HEK293 (cell line): Measurements from ENCODE around the gene FADS2.

Experiments
- CTCF ChIA-PET: fragments of 350-600 bp; formaldehyde crosslinking; extraction: SDS; loops from one replicate; lab custom pipeline; 2021; ENCODE audit warnings: antibody characterized with exemption; lab: Yijun Ruan, JAX
- POLR2A ChIA-PET: fragments of 300-600 bp; formaldehyde crosslinking; extraction: SDS; loops from one replicate; lab custom pipeline; 2020; ENCODE audit warnings: antibody characterized with exemption, inconsistent platforms; lab: Yijun Ruan, JAX
- H3K27ac ChIP-seq: fragments of 200-500 bp; sonication (Bioruptor generic); 2 replicates; pipeline ENCODE4 v1.5.1; 2014; ENCODE audit warnings: low read depth, low read length, control low read depth, inconsistent platforms; ENCODE audit errors: extremely low read depth
- H3K36me3 ChIP-seq, 2 experiments: fragments of 200-500 bp in 1 of 2; sonication (Bioruptor generic) in 1 of 2; 1 replicate in 1 of 2; 2 replicates in 1 of 2; pipeline ENCODE4 v1.5.1; 2014 to 2017; ENCODE audit warnings: inconsistent platforms in 2 of 2, low read length in 2 of 2; ENCODE audit not compliant: control insufficient read depth in 2 of 2, insufficient read depth in 1 of 2
- H3K4me1 ChIP-seq: fragments of 200-500 bp; sonication (Bioruptor generic); 2 replicates; pipeline ENCODE4 v1.5.1; 2014; ENCODE audit warnings: mild to moderate bottlenecking, low read length, inconsistent platforms; ENCODE audit not compliant: control insufficient read depth, insufficient read depth
- H3K4me3 ChIP-seq: 2 replicates; pipeline ENCODE4 v1.5.1; 2011; ENCODE audit warnings: low read depth, mild to moderate bottlenecking, control low read depth, low read length, moderate library complexity
- H3K9me3 ChIP-seq: fragments of 200-500 bp; sonication (Bioruptor generic); 2 replicates; pipeline ENCODE4 v1.5.1; 2014; ENCODE audit warnings: low read depth, low read length, inconsistent platforms; ENCODE audit not compliant: control insufficient read depth, insufficient read depth
- GLI2 ChIP-seq: fragments of 450-650 bp; formaldehyde crosslinking; IDR thresholded peaks from 2 replicates; pipeline ENCODE4; 2017; ENCODE audit warnings: missing biosample characterization, missing genetic modification characterization, low read depth, borderline replicate concordance
- GLI4 ChIP-seq: fragments of 450-650 bp; formaldehyde crosslinking; IDR thresholded peaks from 2 replicates; pipeline ENCODE4 v1.5.1; 2016; ENCODE audit warnings: missing biosample characterization, missing genetic modification characterization
- GLIS1 ChIP-seq: fragments of 450-650 bp; formaldehyde crosslinking; IDR thresholded peaks from 2 replicates; pipeline ENCODE4 v1.5.1; 2016; ENCODE audit warnings: missing biosample characterization, missing genetic modification characterization
- KLF1 ChIP-seq: fragments of 450-650 bp; formaldehyde crosslinking; IDR thresholded peaks from 2 replicates; pipeline ENCODE4 v1.5.1; 2016; ENCODE audit warnings: missing biosample characterization, missing genetic modification characterization
- ZNF112 ChIP-seq: fragments of 450-650 bp; formaldehyde crosslinking; IDR thresholded peaks from 2 replicates; pipeline ENCODE4 v1.5.0; 2017; ENCODE audit warnings: missing biosample characterization, missing genetic modification characterization
- ZNF157 ChIP-seq: fragments of 450-650 bp; formaldehyde crosslinking; IDR thresholded peaks from 2 replicates; pipeline ENCODE4 v1.5.1; 2016; ENCODE audit warnings: missing biosample characterization, missing genetic modification characterization
- ZNF174 ChIP-seq: fragments of 450-650 bp; formaldehyde crosslinking; IDR thresholded peaks from 2 replicates; pipeline ENCODE4 v1.5.0; 2017; ENCODE audit warnings: missing biosample characterization, mild to moderate bottlenecking, missing genetic modification characterization
- ZNF335 ChIP-seq: fragments of 450-650 bp; formaldehyde crosslinking; conservative IDR thresholded peaks from 2 replicates; pipeline ENCODE4 v1.5.1; 2016; ENCODE audit warnings: missing biosample characterization, missing genetic modification characterization
- ZNF514 ChIP-seq: fragments of 450-650 bp; formaldehyde crosslinking; IDR thresholded peaks from 2 replicates; pipeline ENCODE4 v1.5.1; 2016; ENCODE audit warnings: missing biosample characterization, missing genetic modification characterization
- ZNF555 ChIP-seq: fragments of 450-650 bp; formaldehyde crosslinking; conservative IDR thresholded peaks from 2 replicates; pipeline ENCODE4 v1.5.1; 2017; ENCODE audit warnings: missing biosample characterization, mild to moderate bottlenecking, missing genetic modification characterization, inconsistent platforms
- ZNF571 ChIP-seq: fragments of 450-650 bp; formaldehyde crosslinking; IDR thresholded peaks from 2 replicates; pipeline ENCODE4 v1.5.0; 2017; ENCODE audit warnings: missing biosample characterization, missing genetic modification characterization
- ZNF658 ChIP-seq: fragments of 450-650 bp; formaldehyde crosslinking; IDR thresholded peaks from 2 replicates; pipeline ENCODE4; 2016; ENCODE audit warnings: missing biosample characterization, missing genetic modification characterization
- ZNF837 ChIP-seq: fragments of 450-650 bp; formaldehyde crosslinking; IDR thresholded peaks from 2 replicates; pipeline ENCODE4 v1.5.1; 2016; ENCODE audit warnings: missing biosample characterization, missing genetic modification characterization
- ZNF843 ChIP-seq: fragments of 450-650 bp; formaldehyde crosslinking; IDR thresholded peaks from 2 replicates; pipeline ENCODE4 v1.5.1; 2016; ENCODE audit warnings: missing biosample characterization, missing genetic modification characterization
- ZXDB ChIP-seq: fragments of 450-650 bp; formaldehyde crosslinking; IDR thresholded peaks from 2 replicates; pipeline ENCODE4 v1.5.1; 2016; ENCODE audit warnings: missing biosample characterization, missing genetic modification characterization
- TF ChIP-seq, protein P1 (sequence below): sonication (generic); formaldehyde crosslinking; IDR thresholded peaks from 2 replicates; pipeline ENCODE4 v1.8.1; 2022; ENCODE audit warnings: mild to moderate bottlenecking, moderate library complexity, missing genetic modification reagents
- TF ChIP-seq, protein P2 (sequence below): fragments of 450-650 bp; formaldehyde crosslinking; IDR thresholded peaks from 2 replicates; pipeline ENCODE4 v1.5.1; 2016; ENCODE audit warnings: missing biosample characterization, missing genetic modification characterization, borderline replicate concordance
- TF ChIP-seq, protein P3 (sequence below): fragments of 450-650 bp; formaldehyde crosslinking; IDR thresholded peaks from 2 replicates; pipeline ENCODE4 v1.5.1; 2016; ENCODE audit warnings: missing biosample characterization, missing genetic modification characterization

Gene FADS2

DNA sequence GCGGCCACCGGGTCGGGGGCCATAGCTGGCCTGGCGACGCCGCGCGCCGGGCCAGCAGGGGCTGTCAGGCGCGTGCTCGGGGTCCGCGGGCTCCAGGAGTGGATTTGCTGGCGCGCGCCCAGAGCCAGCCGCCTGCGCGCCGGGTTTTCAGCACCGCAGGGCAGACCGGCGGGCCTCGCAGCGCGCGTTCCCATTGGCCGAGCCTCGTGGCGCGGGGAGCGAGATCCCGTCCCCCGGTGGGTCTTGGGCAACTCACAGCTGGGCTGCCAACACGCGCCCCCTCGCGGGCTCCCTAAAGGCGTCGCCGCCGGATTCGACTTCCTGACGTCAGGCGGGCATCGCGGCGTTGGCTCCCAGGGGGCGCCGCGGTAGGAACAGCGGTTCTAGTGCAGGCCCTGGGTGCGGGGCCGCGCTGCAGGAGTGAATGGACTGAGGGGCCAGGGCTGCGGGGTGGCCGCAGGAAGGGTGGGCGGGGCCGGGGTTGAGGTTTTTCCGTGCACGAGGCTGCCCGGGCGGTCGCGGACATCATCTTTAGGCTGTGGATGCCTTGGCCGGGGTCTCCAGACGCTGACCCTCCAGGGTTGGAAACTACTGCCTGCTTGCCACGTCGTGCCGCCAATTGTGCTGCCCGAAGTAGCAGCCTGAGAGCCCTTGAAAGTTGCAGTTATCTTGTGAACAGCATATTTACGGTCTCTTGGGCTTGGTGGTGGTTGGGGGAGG is 11.2 kb upstream of the FADS2 start, which contains the start of gene FADS1 (continued):
- TF ChIP-seq, protein P1, sequence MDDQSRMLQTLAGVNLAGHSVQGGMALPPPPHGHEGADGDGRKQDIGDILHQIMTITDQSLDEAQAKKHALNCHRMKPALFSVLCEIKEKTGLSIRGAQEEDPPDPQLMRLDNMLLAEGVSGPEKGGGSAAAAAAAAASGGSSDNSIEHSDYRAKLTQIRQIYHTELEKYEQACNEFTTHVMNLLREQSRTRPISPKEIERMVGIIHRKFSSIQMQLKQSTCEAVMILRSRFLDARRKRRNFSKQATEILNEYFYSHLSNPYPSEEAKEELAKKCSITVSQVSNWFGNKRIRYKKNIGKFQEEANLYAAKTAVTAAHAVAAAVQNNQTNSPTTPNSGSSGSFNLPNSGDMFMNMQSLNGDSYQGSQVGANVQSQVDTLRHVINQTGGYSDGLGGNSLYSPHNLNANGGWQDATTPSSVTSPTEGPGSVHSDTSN = no peak
- TF ChIP-seq ZNF157 (tag by site-specific recombination) = no peak
- TF ChIP-seq, protein P2, sequence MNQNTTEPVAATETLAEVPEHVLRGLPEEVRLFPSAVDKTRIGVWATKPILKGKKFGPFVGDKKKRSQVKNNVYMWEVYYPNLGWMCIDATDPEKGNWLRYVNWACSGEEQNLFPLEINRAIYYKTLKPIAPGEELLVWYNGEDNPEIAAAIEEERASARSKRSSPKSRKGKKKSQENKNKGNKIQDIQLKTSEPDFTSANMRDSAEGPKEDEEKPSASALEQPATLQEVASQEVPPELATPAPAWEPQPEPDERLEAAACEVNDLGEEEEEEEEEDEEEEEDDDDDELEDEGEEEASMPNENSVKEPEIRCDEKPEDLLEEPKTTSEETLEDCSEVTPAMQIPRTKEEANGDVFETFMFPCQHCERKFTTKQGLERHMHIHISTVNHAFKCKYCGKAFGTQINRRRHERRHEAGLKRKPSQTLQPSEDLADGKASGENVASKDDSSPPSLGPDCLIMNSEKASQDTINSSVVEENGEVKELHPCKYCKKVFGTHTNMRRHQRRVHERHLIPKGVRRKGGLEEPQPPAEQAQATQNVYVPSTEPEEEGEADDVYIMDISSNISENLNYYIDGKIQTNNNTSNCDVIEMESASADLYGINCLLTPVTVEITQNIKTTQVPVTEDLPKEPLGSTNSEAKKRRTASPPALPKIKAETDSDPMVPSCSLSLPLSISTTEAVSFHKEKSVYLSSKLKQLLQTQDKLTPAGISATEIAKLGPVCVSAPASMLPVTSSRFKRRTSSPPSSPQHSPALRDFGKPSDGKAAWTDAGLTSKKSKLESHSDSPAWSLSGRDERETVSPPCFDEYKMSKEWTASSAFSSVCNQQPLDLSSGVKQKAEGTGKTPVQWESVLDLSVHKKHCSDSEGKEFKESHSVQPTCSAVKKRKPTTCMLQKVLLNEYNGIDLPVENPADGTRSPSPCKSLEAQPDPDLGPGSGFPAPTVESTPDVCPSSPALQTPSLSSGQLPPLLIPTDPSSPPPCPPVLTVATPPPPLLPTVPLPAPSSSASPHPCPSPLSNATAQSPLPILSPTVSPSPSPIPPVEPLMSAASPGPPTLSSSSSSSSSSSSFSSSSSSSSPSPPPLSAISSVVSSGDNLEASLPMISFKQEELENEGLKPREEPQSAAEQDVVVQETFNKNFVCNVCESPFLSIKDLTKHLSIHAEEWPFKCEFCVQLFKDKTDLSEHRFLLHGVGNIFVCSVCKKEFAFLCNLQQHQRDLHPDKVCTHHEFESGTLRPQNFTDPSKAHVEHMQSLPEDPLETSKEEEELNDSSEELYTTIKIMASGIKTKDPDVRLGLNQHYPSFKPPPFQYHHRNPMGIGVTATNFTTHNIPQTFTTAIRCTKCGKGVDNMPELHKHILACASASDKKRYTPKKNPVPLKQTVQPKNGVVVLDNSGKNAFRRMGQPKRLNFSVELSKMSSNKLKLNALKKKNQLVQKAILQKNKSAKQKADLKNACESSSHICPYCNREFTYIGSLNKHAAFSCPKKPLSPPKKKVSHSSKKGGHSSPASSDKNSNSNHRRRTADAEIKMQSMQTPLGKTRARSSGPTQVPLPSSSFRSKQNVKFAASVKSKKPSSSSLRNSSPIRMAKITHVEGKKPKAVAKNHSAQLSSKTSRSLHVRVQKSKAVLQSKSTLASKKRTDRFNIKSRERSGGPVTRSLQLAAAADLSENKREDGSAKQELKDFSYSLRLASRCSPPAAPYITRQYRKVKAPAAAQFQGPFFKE (tag by site-specific recombination) = no peak
- TF ChIP-seq ZNF174 (tag by site-specific recombination) = no peak
- no peak for TF ChIP-seq ZNF571
- no peak for TF ChIP-seq ZNF514
- no peak for TF ChIP-seq ZNF555
- TF ChIP-seq GLI2 (tag by site-specific recombination) = no peak
- no peak for TF ChIP-seq ZXDB
- peak; percentile 46 for TF ChIP-seq KLF1 (tag by site-specific recombination)

DNA sequence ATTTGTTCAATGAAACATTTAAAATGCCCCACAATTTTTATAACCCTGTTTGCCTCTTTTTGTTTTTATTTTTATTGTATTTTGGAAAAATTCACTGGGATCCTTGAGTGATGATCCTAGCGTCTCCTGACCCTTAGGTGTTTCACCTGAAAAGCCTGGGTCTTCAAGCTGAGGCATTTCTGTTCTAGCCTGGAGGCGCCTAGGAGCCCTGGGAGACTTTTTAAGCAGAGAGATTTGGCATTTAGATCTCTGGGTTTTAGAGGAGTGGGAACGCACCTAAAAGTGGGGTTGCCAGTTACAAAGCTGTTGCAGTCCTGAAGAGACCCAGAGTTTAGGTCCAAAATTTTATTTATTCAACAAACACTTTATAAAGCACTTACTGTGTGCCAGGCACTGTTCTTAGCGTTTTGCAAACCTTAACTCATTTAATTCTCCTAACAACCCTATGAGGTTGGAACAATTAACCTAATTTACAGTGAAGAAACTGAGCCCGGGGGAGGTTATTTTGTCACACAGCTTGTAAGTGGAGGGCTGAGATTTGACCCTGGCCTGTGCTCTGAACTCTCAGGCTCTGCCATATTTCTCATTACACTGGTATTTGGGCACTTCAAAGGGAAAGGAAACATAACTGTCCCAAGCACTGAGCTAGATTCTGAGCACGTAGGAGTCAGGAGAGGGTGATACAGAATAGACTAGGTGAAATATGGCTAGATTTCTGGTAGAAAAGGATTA is 10.5 kb upstream of the FADS2 start:
- TF ChIP-seq GLIS1 (tag by site-specific recombination) = peak; percentile 10; the same call in 1 of the 2 replicates
- no peak for TF ChIP-seq GLI4 (tag by site-specific recombination)
- no peak for TF ChIP-seq ZNF837 (tag by site-specific recombination)
- TF ChIP-seq, protein P3, sequence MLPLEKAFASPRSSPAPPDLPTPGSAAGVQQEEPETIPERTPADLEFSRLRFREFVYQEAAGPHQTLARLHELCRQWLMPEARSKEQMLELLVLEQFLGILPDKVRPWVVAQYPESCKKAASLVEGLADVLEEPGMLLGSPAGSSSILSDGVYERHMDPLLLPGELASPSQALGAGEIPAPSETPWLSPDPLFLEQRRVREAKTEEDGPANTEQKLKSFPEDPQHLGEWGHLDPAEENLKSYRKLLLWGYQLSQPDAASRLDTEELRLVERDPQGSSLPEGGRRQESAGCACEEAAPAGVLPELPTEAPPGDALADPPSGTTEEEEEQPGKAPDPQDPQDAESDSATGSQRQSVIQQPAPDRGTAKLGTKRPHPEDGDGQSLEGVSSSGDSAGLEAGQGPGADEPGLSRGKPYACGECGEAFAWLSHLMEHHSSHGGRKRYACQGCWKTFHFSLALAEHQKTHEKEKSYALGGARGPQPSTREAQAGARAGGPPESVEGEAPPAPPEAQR (tag by site-specific recombination) = no peak
- TF ChIP-seq ZNF658 (tag by site-specific recombination) = no peak
- TF ChIP-seq ZNF843 (tag by site-specific recombination) = no peak
- TF ChIP-seq ZNF112 (tag by site-specific recombination) = no peak
- TF ChIP-seq ZNF335 (tag by site-specific recombination) = peak; percentile 70
- TF ChIP-seq, all 188 proteins: peak for 2
- Histone ChIP-seq H3K4me1 (no peaks in the 10 kb centered on the region), H3K36me3 (peaks cover 0 to 4% of the 10 kb centered on the region in 2 experiments; a peak in 1 of 3 replicates), H3K27ac (peak overlapping the region; percentile 76; the same call in 1 of the 2 replicates), H3K9me3 (no peaks in the 10 kb centered on the region), H3K4me3 (peak overlapping the region; percentile 64; the same call in 1 of the 2 replicates)
- POLR2A ChIA-PET = interaction anchor here (1.0 to 4.8 kb wide), 3 partner anchors 11 to 26 kb away, joined by 6 to 55 read pairs (median 38); partner anchors contain the start of genes FADS2, FEN1 and TMEM258
- CTCF ChIA-PET = interaction anchor here (0.6 to 6.0 kb wide), 8 partner anchors 10 to 346 kb away, joined by 3 to 40 read pairs (median 5); partner anchors contain the start of gene FADS2
